HG03442 (cell line): Measurements from ENCODE around the gene HOXA3.

Experiments used
- ATAC-seq: cut with Tn5 transposase; IDR thresholded peaks from one replicate; pipeline ENCODE4 v1.9.1; 2021; ENCODE audit warnings: mild to moderate bottlenecking, moderate library complexity; ENCODE audit not compliant: unreplicated experiment

HOXA3 gene

DNA sequence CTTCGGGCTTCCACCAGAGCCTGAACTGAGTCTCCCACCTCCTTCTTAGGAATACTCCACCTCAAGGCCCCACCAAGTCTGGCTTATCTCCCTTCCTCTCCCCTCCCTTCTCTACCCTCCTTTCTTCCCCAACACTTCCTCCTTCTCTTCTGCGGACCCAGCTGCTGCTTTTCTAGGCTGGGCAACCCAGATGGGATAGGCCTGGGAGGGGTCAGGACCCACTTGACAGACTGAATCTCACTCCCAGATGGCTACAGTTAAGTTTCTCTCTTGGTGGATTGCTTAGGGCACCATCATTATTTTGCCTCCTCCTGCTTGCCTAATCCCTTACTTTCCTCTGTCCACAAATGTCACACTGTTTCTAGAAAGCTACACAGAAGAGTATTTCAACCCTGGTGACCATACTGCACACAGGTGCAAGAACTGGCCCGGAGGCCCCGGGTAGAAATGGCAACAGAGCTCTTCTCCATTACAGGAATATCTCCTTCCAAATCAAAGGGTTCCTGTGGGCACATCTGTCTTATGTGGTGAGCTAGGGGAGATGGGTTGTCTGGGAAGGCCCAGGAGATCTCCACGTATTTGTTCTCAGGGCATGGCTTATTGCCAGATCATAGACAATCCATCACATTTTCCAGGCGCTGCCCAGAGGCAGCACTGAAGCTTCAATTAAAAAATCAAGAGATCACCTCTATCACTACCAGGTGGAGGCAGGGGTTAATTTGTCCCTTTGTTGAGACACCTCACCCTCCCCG is 37.8 kb upstream of the HOXA3 start:
- no peak for ATAC-seq

DNA sequence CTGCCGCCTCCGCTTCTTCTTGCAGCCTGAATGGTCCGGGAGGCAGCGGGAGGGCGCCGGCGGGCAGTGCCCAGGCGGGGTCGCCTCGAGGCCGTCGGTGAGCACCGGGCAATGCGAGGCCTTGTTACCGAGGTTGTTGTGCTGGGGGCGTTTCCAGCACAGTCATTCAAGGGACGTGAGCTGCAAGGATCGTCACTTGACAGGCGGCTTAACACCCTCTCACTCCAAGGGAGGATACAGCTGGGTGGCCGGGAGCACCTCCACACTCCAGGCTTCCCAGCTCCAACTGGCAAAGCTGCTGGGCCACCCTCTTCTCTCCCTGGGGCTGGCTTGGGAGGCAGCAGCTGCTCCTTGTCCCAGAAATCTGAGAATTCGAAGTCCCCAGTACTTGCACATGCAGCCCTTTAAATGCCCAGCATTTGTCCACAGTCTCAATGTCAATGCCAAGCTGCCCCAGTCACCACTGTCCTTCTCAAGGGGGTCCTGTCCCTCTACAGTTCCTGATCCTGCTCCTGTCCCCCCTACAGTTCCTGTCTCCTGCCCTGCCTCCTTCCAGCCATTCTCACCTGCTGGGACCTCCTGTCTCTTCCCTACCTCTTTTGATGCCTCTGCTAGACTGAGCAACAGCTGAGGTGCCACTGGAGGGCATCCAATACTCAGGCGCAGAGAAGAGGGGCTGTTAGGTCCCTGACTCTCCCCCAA is 37.1 kb upstream of the HOXA3 start:
- ATAC-seq: no peak

DNA sequence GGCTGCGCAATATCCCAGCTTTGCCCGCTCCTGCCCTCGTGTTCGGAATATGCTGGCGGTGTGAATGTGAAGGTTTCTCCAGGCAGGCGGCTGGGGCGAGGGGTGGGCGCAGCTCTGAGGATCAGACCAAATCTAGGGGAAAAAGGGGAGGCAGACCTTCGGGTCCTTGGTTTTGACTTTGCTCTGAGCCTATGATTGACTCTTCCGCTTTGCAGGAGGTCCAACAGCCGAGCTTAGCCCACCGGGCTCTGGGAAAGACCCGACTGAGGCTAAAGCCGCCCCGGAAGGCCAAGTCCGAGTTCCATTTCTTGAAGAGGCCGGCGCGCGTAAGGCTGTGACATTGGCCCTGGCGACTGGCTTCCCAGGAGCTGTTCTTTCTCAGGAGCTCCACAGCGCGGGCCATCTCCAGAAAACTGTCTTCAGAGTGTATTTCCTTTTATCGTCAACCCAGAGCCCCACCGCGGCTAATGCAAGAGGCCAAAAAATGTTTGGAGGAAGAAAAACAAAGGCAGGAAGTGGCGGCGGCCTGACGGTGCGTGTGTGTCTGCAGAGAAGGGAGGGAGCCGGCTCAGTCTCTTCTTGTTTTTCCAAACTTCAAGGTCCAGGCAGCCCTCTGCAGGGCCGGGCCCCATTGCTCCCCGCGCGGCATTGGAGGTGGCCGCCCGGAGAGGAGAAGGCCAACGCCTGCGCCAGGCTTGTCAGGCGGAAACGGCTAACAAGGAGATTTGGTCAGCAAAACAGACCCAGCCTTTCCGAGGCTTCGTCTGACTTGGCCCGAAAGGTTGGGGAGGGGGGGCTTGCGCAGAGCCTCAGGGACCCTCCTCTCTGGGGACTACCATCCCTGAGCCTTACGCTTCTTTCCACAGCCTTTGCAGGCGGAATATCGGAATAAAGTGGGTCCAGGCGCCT is 36.3 kb upstream of the HOXA3 start:
- ATAC-seq: no peak

DNA sequence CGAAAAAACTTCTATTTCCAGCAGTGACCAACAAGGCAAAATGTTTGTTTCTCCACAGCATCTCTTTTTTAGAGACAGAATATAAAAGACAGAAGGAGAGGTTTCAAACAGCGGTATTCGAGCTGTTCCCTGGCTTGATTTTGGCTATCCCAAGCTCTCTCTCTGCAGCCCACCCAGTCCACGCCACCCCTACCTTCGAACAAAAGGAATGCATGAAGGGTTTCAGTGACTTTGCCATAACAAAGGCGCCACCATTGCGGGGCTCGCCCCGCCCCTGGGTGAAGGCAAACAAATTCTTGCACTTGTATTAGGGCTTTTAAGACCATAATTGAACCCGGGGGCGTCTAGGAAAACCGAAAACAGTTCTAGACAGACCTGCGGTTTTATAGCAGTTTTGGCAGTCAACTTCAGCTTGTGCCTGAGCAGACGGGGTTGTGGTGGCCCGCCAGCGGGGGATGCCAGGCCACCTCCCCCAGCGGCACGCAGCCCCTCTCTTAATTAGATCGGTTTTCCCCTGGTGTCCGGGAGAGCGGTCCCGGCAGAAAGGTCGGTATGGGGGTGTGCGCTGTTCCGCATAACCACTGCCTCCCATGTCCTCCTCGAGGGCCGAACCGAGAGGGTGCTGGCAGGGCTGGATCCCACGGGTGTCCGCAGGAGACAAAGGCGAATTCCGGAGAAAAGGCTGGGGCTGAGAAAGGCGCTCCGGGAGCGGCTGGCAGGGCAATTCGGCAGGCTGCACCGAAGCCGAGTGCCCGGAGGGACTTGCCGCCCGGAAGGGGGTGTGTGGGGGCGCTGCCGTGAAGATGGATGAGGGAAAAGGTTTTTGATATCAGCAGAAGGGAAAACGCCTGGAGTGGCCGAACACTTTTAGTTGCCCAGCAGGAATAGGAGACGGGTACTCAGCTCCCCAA is 35.3 kb upstream of the HOXA3 start:
- ATAC-seq: no peak

DNA sequence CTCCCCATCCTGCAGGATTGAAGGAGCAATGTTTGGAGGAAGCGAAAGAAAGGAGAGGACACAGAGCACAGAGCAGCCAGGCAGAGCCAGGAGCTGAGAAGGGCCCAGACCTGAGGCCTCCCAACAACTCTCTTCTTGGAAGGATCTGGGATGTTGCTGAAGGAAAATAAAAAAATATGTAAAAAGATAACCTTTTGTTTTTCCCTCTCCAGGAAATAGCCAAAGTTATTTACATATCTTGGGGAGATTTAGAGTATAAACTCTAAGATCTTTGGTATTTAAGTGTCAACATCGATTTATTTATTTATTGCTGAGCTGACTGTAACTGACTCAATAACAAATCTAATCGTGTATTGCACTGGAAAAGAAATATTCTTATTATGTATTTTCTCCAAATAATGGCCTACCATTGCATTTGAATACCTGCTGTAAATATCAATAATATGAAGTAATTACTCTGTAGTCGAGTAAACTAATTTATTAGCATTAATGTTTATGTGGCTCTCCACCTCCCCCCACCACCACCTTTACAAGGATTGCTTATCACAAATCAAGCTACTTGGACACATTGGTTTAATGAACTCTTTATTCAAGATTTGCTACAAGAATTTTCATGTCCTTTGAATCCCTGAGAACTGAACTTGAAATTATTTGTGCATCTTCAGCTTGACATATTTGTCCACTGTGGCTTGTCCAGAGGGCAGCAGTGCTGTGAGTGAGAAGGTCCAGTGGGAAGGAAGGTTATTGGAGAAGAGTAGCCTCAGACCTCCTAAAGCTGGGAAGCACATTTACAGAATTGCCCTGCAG is 34.5 kb upstream of the HOXA3 start:
- no peak for ATAC-seq

DNA sequence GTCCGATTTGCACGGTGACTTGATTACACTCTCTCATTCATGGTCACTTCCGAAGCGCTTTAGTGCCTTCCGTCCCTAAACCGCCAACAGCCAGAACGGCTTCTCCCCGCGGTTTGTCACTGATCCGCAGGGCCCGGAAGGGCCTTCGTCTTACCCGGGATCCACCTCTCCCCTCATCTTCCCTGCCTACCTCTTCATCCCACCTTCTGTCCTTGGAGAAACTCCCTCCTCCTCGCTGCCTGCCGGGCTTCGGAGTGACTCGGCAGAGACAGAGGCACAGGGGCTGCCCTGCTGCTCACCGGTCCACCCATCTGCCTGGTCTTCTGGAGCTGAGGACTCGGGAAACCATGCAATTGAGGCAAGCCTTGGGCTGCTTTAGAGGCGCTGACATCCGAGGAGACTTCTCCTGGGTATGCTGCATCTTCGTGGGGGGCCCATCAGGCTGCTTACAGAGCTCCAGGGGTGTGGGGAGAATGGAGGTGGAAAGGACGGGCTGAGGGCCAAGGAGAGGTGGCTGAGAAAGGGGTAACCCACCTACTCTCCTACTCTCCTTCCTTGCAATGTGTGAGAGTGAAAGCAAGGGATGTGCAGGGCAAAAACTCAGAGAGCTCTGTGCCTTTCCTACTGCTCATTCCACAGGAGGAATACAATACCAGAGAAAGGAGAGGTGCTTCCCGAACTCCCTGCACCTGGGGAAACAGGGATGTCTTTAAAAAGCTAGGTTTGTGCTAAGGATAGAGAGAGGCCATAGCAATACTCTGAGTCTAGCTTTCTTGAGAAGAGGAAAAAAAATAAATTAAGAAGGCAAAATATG is 33.7 kb upstream of the HOXA3 start:
- no peak for ATAC-seq

DNA sequence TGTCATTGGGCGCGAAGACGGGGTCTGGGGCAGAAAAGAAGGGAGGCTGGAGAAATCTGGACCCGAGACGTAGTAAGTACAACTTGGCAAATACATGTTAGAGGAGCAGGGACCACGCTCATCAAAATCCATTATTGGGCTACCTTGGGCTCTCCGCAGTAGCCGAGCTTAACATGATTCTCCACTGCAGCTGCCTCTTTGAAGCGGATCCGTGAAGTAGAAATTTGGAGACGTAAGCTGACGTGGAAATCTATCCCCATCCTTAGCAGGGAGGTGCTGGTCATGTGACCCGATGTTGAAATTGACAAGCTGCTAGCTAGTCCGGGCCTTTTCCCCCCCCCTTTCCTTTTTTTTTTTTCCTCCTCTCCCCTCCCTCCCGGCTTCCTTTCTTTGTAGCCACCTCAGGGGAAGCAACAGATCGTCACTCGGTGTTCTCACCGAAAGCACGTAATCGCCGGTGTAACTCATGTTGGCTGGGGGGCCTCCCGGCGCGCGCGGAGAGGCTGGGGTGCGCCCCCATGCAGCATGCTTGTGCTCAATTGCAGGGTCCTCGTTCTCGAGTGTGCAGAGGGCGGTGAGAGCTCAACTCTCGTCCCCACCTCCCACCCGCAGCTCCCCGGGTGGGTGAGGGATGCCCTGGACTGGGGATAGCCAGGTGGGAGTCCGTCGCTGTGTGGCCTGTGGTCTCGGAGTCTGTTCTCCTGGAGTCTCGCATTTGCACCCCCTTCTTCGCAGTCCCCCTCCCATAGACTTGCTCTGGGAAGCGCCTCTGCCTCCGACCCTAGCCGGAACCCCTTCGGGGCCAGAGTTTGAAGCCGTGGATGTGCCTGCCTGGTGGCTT is 32.9 kb upstream of the HOXA3 start, which contains the start of gene HOXA11:
Gene HOXA11 (minus strand): TSS at position 220 of the 841 bp plus-strand sequence. CDS start 88 bp downstream, at position 132.
- no peak for ATAC-seq

DNA sequence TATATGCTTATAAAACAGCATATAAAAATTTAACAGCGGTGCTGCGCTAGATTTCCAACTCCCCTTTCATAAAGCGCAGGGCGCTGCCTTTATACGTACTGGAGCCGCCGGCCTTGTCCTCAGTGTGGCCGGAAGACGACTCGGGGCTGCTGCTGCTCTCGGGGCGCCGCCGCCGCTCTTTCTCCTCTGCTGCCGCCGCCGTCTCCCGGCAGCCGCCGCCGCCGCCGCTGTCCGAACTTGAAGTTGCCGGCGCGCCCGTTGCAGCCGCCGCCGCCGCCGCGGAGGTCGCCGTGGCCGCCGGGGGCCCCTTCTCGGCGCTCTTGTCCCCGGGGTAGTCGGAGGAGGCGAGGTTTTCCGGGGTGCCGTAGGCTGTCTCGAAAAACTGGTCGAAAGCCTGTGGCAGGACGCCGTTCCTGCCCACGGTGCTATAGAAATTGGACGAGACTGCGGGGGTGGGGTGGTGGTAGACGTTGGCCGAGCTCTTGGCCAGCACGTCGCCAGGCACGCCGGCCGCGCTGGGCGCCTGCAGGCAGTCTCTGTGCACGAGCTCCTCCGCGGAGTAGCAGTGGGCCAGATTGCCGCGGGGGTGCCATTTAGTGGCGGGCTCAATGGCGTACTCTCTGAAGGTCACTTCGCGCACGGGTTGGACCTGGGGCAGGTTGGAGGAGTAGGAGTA is 32.1 kb upstream of the HOXA3 start:
- ATAC-seq: no peak

DNA sequence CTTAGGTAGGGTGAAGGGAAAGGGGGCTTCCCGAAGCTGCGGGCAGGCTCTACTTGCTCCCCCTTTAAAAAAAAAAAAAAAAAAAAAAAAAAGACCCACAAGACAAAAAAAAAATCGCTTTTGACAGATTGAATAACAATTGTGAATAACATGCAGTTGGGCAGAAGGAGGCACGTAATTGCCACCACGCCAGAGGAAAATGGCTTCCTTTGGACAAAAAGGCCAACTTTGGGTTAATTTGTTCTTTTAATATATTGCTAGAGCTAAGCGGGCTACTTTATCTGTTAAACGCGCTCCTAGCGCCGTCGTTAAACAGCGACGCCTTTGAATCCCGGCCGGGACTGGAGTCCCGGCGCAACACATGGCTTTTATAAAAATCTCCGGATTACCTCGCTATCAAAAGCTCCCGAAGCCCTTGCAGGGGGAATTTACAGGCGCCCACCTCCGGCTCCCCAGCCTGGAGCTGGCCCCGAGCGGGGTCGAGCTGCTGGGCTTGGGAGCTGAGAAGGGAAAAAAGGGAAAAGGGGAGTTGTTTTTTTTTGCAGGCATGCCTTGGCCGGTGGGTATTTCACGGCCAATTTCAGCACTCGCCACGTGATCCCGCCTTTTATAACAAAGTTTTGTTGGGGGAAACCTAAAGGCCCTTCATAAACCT is 31.4 kb upstream of the HOXA3 start:
- no peak for ATAC-seq

DNA sequence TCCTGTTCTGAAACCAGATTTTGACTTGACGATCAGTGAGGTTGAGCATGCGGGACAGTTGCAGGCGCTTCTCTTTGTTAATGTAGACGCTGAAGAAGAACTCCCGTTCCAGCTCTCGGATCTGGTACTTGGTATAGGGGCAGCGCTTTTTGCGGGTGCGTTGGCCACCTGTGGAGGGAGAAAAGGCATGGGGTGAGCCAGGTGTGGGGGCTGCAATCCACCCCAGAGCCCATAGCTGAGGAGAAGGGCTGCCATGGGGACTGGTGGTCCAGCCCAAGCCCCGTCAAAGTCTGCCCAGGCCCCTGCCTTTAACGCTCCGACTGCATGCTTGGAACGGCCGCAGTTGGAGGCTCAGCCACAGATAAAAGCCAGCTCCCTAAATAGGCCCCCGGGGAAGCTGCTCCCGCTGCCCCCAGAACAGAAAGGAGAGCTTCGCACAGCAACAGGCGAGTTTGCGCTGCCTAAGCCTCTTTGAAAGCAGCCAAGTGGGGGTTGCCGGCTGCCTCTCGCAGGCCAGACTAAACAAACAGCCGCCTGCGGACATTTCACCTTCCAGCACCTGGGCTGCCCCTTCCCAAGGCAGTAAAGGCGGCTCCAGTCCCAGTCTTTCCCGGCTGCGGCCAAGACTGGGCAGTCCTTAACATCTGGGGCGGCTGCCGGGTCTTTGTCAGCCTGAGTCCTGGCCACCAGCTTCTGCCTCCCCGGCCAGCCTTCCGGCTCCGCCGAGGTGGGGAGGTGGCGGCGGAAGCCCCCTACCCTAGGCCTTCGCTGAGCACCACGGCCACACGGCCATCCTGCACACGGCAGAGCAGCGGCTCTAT is 30.7 kb upstream of the HOXA3 start:
- no peak for ATAC-seq

DNA sequence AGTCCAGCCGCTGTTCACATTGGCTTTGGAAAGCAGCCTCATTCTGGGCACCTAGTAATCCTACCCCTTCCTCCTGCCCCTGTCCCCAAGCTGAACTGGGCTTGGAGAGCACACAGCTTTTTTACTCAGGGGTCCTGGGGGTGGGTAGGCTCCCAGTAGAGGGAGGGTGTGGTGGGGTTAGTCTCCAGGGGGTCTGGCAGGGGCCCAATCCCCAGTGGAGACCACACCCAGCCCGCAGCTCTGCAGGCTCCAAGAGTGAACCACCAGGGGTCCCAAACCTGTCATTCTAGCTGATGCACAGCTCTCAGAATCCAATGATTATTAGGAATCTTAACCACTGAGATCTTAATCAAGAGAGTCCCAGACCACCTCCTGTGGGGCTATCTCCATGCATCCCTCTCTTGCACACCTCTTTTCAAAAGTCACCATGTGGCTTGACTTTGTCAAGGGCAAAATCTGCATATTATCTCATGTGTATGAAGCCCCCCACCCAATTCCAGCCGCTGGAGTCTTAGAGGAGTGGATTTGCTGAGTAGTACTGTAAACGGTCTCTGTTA is 30.0 kb upstream of the HOXA3 start:
- ATAC-seq: no peak

DNA sequence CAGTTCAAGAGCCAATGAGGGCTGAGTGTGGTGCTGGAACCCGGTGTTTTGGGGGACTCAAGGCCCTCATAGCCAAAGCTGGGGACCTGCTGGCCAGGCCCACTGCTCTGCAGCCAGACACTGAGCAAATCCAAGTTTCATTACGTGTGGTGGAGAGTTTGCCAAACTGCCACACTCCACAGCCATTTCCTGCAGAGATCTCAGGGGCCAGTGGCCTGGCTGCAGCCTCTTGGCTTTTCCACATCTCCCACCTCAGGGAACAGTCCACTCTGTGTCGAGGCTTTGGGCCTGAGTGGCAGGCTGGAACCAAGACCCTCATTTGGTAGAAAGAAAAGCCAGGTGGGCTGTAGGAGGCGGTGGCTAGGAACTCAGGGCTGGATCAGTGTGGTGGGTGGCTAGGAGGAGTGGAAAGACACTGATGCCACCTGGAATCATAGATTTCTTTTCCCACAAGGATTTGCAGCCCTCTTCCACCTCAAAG is 29.5 kb upstream of the HOXA3 start:
- ATAC-seq: no peak

DNA sequence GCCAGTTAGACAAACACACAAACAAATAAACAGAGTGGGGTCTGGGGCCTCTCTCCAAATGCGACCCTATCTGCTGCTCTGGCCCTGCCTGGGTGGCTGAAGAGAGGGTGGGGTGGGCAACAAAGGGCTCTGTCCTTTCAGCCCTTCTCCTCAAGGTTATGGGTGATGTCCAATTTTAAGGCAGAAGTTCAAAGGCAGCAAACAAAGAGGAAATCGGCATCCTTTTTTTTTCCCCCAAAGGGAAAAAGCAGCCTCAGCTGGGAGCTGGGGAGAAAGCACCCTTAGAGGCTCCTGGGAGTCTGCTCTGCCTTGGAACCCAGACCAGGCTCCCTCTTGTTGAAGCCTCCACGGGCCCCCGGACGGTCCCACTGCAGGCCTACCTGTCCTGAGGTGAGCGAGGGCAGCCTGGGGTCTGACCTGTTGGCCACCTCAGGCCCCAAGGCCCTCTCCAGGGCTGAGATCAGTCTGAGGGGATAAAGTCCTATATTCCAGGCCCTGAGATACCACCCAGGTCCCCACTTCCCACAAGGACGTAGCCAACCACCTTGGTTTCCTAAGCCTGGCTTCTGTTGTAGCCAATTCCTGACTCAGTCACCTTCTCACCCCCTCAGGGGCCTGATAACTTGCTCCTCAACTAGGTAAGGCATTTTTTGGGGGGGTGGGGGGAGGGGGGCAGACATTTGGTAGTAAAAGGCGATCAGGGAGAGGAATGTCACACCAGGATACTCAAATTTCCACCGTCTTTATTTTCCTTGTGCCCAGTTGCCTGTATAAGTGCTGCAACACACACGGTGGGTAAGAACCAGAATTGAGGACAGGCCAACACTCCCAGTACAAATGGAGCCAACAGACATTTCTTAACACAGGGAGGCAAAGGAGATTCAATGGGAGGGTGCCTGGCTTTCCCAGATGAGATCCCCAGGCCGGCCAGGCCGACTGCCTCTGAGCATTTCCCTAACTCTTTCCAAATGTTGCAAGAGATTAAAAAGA is 28.3 kb upstream of the HOXA3 start:
- no peak for ATAC-seq
